BJ (cell line): ENCODE measurements around the gene RHO. TPM values are rescaled to one million over a fixed set of nuclear protein-coding genes. Genes with fewer than 3 reads are reported as not detected.
"Not testable (repeated sequence)": the region's sequence is repeated elsewhere in the genome, so short reads cannot be mapped to it uniquely, and the experiment has no call there.

Source experiments
- CTCF ChIA-PET: fragments of 350-600 bp; formaldehyde crosslinking; extraction: SDS; loops from one replicate; lab custom pipeline; 2021; ENCODE audit warnings: antibody characterized with exemption, inconsistent platforms; lab: Yijun Ruan, JAX
- POLR2A ChIA-PET: fragments of 300-600 bp; sonication (Branson Sonifier 250); formaldehyde crosslinking; extraction: SDS; loops from one replicate; lab custom pipeline; 2021; ENCODE audit warnings: antibody characterized with exemption; lab: Charles Lee
- DNase-seq: peaks from one replicate; pipeline ENCODE4 v3.0.0-alpha.2; 2011; ENCODE audit warnings: low read depth
- H3K27me3 ChIP-seq: 2 replicates; pipeline ENCODE4 v1.6.0; 2011; ENCODE audit warnings: low read length; ENCODE audit not compliant: control insufficient read depth, insufficient read depth
- H3K36me3 ChIP-seq: 2 replicates; pipeline ENCODE4 v1.5.1; 2011; ENCODE audit warnings: low read length; ENCODE audit not compliant: control insufficient read depth, insufficient read depth
- H3K4me3 ChIP-seq: 2 replicates; pipeline ENCODE4 v1.5.1; 2011; ENCODE audit warnings: low read depth, mild to moderate bottlenecking, control low read depth, low read length
- CTCF ChIP-seq: IDR thresholded peaks from 2 replicates; pipeline ENCODE4 v1.5.1; 2011; ENCODE audit warnings: low read depth, mild to moderate bottlenecking, control low read depth, inconsistent platforms, low read length, moderate library complexity; ENCODE audit not compliant: insufficient read depth
- polyA plus RNA-seq: library from polyadenylated mRNA; depleted of rRNA; stranded (reverse); fragments of >200 nt; gene quantifications from 2 replicates; pipeline ENCODE4 v1.2.3, GENCODE V29; 2011

The RHO gene
- polyA plus RNA-seq, 1 experiment: not detected

GRCh38 chr3:129542747-129543146 is 14.3 kb downstream of the RHO start:
- DNase-seq: no peak
- Histone ChIP-seq H3K36me3 (no peaks in the 10 kb centered on the region), H3K27me3 (no peaks in the 10 kb centered on the region), H3K4me3 (no peak overlapping the region)
- ChIA-PET CTCF (no interaction called here), POLR2A (no interaction called here)
- no peak for TF ChIP-seq CTCF

- no peaks in the 10 kb centered on the region for H3K36me3 ChIP-seq
- no peaks in the 10 kb centered on the region for H3K27me3 ChIP-seq
- no peak within 1 kb of the TSS for H3K4me3 ChIP-seq
- POLR2A ChIA-PET: no interaction called here
- no peak for TF ChIP-seq CTCF
- CTCF ChIA-PET: no interaction called here
- no peak for DNase-seq
Observed at GRCh38 chr3:129543156-129543790, 14.8 kb downstream of the RHO start, which contains the start of gene H1-8. TSS of gene H1-8 (plus strand) at chr3:129543175. CDS start at chr3:129543219, 44 bp downstream.

- H3K27me3 ChIP-seq: no peaks in the 10 kb centered on the region
- H3K4me3 ChIP-seq: no peak overlapping the region
- ChIA-PET POLR2A (no interaction called here), CTCF (no interaction called here)
- no peaks in the 10 kb centered on the region for H3K36me3 ChIP-seq
- TF ChIP-seq CTCF: no peak
- no peak for DNase-seq
Observed at GRCh38 chr3:129543999-129544398, 15.6 kb downstream of the RHO start.

GRCh38 chr3:129545951-129546350 is 17.5 kb downstream of the RHO start:
- DNase-seq, CTCF ChIA-PET: not testable (repeated sequence)

GRCh38 chr3:129547241-129547640 is 18.8 kb downstream of the RHO start:
- CTCF ChIA-PET: interaction anchor here (1.5 kb wide), 1 partner anchor 10 kb away, joined by 3 read pairs; no protein-coding TSS in a partner anchor
- POLR2A ChIA-PET: no interaction called here
- Histone ChIP-seq H3K4me3 (no peak overlapping the region), H3K36me3 (no peaks in the 10 kb centered on the region), H3K27me3 (no peaks in the 10 kb centered on the region)
- TF ChIP-seq CTCF: no peak
- DNase-seq: no peak

More at GRCh38 chr3:129545951-129546350, 17.5 kb downstream of the RHO start:
- H3K36me3 ChIP-seq, H3K4me3 ChIP-seq, H3K27me3 ChIP-seq, POLR2A ChIA-PET: not testable (repeated sequence)
